Uterus (tissue), 4 donors: ENCODE data around the gene NEBL. TPM values are rescaled to one million over a fixed set of nuclear protein-coding genes. Genes with fewer than 3 reads are reported as not detected.
"Not testable (repeated sequence)": the region's sequence is repeated elsewhere in the genome, so short reads cannot be mapped to it uniquely, and the experiment has no call there.

Experiments
- DNase-seq, 2 donors: peaks; one replicate each; pipeline ENCODE4 v3.0.0-alpha.2; 2019 to 2020
- H3K27ac ChIP-seq, 2 donors: fragments of 200-600 bp; sonication (generic); 1 replicate in 1 of 2; 2 replicates in 1 of 2; pipeline ENCODE4 v1.5.1; 2016 to 2018
- H3K27me3 ChIP-seq, 2 donors: fragments of 200-600 bp; sonication (generic); one replicate each; pipeline ENCODE4 v1.5.1; 2018 to 2019; ENCODE audit warnings: control low read depth in 1 of 2
- H3K36me3 ChIP-seq, 2 donors: fragments of 200-600 bp; sonication (generic); one replicate each; pipeline ENCODE4 v1.5.1; 2019; ENCODE audit warnings: control low read depth in 1 of 2
- H3K4me1 ChIP-seq, 2 donors: fragments of 200-600 bp; sonication (generic); one replicate each; pipeline ENCODE4 v1.5.1; 2018 to 2019; ENCODE audit warnings: control low read depth in 1 of 2
- H3K4me3 ChIP-seq, 2 donors: fragments of 200-600 bp; sonication (generic); 1 replicate in 1 of 2; 2 replicates in 1 of 2; pipeline ENCODE4 v1.5.1; 2018 to 2019; ENCODE audit warnings: mild to moderate bottlenecking in 1 of 2
- H3K9me3 ChIP-seq, 2 donors: fragments of 200-600 bp; sonication (generic); one replicate each; pipeline ENCODE4 v1.5.1; 2019; ENCODE audit warnings: control low read depth in 1 of 2
- CTCF ChIP-seq, 4 experiments: fragments of 200-600 bp in 2 of 4; fragments of 450-650 bp in 2 of 4; sonication (generic) in 2 of 4; IDR thresholded peaks; one replicate each; pipeline ENCODE4 v1.5.1; 2016 to 2019; ENCODE audit warnings: antibody characterized with exemption in 4 of 4, mild to moderate bottlenecking in 2 of 4, moderate library complexity in 1 of 4
- POLR2A ChIP-seq, 2 donors: fragments of 450-650 bp; IDR thresholded peaks; one replicate each; pipeline ENCODE4 v1.6.1; 2016; ENCODE audit warnings: antibody characterized with exemption in 2 of 2, mild to moderate bottlenecking in 1 of 2, moderate library complexity in 1 of 2
- intact Hi-C: fragments of 100-400 bp; cut with DNase I; formaldehyde crosslinking; loops from one replicate; pipeline ENCODE4 v1.15.1; 2023; ENCODE audit warnings: low total_unique reads
- total RNA-seq, 4 donors: library from RNA; depleted of rRNA in 3 of 4; stranded (reverse); fragments of >200 nt in 3 of 4; gene quantifications; one replicate each; pipeline versions ENCODE4 v1.1.0 to v1.2.4, GENCODE V29; 2014 to 2023
- donor health status: DM: yes; HTN: yes; CAD: no.

The NEBL gene
- total RNA-seq: 10 to 100 TPM in 1 of 4 donors, 1 to 10 TPM in 2, under 1 TPM in 1; 0.26 to 22.2 (median 1.6) TPM

DNA sequence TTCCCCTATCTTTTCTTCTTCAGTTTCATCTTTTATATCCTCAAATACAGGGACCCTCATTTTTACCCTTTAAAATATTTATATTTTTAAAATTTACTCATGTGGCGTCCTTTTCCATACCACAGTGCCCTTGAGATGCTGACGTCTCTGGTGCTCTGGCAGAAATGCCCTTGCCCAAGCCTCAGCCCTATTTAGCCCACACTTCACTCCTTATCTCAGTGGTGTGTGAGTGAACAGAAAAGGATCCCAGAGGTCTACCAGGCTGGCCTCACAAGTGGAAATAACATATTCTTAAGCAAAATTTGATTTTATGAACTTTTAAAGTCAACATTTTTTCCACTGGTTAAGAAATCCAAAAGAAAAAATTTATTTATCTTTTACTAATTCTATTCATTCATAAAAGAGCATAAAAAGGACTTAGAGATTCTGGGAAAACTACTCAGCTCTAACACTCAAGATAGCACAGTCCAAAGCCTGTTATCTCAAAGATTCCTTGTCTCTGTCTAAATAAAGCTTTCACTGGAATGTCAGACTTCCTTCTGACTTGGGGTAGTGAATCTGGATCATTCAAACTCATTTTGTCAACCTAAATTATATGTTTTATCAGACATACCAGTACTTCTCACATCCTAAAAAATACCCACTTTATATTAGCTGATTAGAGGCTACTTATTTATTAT lies at the start of gene NEBL:
NEBL (minus strand) TSS at position 166 of the 680 bp plus-strand sequence; CDS start at position 60, 106 bp downstream.
- intact Hi-C loops: no loop called here
- no peak for TF ChIP-seq CTCF (IDR thresholded peaks at IDR 0.05)
- no peak for TF ChIP-seq POLR2A (IDR thresholded peaks at IDR 0.05)
- no peak within 1 kb of the TSS for H3K27ac ChIP-seq
- no peak for DNase-seq
- H3K27me3 ChIP-seq: no peaks in the 10 kb centered on the region
- no peaks in the 10 kb centered on the region for H3K9me3 ChIP-seq
- no peaks in the 10 kb centered on the region for H3K36me3 ChIP-seq
- no peaks in the 10 kb centered on the region for H3K4me1 ChIP-seq
- H3K4me3 ChIP-seq: no peak within 1 kb of the TSS

GRCh38 chr10:20945546-20946332 lies 48.6 kb upstream of the NEBL start:
- no peak overlapping the region for H3K27ac ChIP-seq
- H3K4me1 ChIP-seq: no peaks in the 10 kb centered on the region
- DNase-seq: no peak
- no peaks in the 10 kb centered on the region for H3K27me3 ChIP-seq
- TF ChIP-seq POLR2A (IDR thresholded peaks at IDR 0.05): no peak
- no peak for TF ChIP-seq CTCF (IDR thresholded peaks at IDR 0.05)
- no peaks in the 10 kb centered on the region for H3K9me3 ChIP-seq
- H3K36me3 ChIP-seq: no peaks in the 10 kb centered on the region
- intact Hi-C loops: no loop called here
- H3K4me3 ChIP-seq: no peak overlapping the region

DNA sequence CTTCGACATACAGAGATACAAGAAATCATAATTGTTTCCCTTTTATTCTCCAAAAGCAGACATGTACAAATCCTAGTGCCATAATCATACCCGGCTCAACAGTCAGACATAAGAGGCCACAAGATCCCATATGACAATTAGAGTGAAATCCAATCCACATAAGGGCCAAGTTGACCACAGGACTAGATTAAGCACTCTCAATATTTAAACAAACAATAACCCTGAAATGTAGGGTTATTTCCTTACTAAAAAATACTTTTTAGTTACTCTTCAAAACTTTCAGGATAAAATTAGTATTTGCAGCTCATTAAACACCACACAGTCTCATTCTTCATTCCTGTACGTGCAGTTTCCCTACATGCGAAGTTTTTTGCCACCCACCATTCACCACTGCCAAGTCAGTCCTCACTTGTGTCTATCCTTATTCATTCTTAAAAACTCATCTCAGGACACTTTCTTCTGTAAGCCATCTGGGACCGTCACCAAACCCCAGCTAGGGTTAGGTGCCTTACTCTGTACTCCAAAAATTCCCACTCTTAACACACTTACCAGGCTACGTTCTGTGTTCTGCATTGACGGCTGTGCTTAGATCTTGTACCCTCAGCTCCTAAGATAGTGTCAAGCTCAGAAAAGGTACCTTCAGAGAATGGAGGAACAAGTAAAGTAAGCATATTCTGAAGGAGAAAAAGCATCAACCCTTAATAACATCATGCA lies 47.8 kb upstream of the NEBL start:
- H3K36me3 ChIP-seq: no peaks in the 10 kb centered on the region
- intact Hi-C loops: no loop called here
- no peaks in the 10 kb centered on the region for H3K9me3 ChIP-seq
- H3K27ac ChIP-seq: no peak overlapping the region
- no peak for DNase-seq
- no peaks in the 10 kb centered on the region for H3K4me1 ChIP-seq
- no peaks in the 10 kb centered on the region for H3K27me3 ChIP-seq
- TF ChIP-seq POLR2A (IDR thresholded peaks at IDR 0.05) (no peak), CTCF (IDR thresholded peaks at IDR 0.05) (no peak)
- H3K4me3 ChIP-seq: no peak overlapping the region

- H3K27me3 ChIP-seq, H3K4me1 ChIP-seq, H3K4me3 ChIP-seq, H3K27ac ChIP-seq, H3K9me3 ChIP-seq, intact Hi-C loops, DNase-seq, H3K36me3 ChIP-seq: not testable (repeated sequence)
Measured at GRCh38 chr10:20939414-20939813, 42.3 kb upstream of the NEBL start.

DNA sequence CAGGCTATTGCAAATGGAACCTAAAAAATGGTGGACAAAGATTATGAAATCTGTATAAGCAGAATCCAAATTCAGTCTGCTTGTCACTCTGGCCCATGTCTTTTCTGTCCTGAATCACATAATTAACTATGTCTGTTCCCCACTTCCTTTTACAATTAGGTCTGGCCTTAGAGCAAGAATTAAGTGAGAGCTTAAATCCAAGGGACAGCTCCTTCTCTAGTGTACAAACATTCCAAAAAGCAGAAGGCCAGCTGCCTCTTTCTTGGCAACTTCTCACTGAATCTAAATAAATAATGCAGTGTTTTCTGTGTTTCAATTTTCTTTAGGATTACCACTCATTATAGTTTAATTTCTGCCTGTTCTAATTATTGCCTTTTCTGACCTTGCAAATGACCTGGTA lies 39.3 kb upstream of the NEBL start:
- intact Hi-C loops: no loop called here
- Histone ChIP-seq H3K4me3 (no peak overlapping the region), H3K27me3 (no peaks in the 10 kb centered on the region), H3K4me1 (no peaks in the 10 kb centered on the region), H3K36me3 (no peaks in the 10 kb centered on the region), H3K9me3 (no peaks in the 10 kb centered on the region), H3K27ac (no peak overlapping the region)
- TF ChIP-seq POLR2A (IDR thresholded peaks at IDR 0.05): no peak
- no peak for TF ChIP-seq CTCF (IDR thresholded peaks at IDR 0.05)
- DNase-seq: no peak
